ENCODE results near the gene OR1I1. TPM values are rescaled to one million over a fixed set of nuclear protein-coding genes. Genes with fewer than 3 reads are reported as not detected.

The OR1I1 gene
- total RNA-seq, 2 experiments from 2014 or later = not detected

- no peak overlapping the region for H3K27ac Mint-ChIP-seq
- ChIA-PET POLR2A (interaction anchor here (0.6 kb wide), 1 partner anchor 400 kb away, joined by 3 read pairs; no protein-coding TSS in a partner anchor), CTCF (interaction anchor here (1.3 kb wide), 1 partner anchor 44 kb away, joined by 4 read pairs; no protein-coding TSS in a partner anchor)
- H3K27me3 Mint-ChIP-seq = peaks cover 10% of the 10 kb centered on the region
- intact Hi-C loops (cut with DNase I, micrococcal nuclease) = no loop called here
- peaks cover 13% of the 10 kb centered on the region for H3K36me3 Mint-ChIP-seq (ENCODE audit: low read depth)
- H3K4me3 Mint-ChIP-seq = no peak overlapping the region
- no peak for DNase-seq
- ATAC-seq = no peak
- H3K4me1 Mint-ChIP-seq = peaks cover 14% of the 10 kb centered on the region
- peaks cover 2% of the 10 kb centered on the region for H3K9me3 Mint-ChIP-seq (ENCODE audit: low read depth)
Measured at GRCh38 chr19:15110418-15110815, 28.4 kb downstream of the OR1I1 start.

DNA sequence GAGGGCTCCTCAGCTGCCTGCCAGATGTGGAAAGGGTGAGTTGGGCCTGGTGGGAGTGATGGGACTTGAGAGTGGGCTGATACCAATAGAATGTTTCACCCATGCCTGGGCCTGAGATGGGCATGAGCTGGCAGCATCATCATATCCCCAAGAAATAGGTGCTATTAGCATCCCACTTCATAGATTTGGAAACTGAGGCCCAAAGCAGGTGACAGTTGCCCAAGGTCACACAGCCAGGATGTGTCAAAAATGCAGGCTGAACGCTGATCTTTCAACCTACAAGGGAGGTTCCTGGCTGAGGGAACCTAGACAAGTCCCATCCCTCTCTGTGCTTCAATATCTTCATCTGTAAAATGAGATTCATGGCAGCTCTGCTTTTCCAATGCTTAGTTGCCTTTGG is 29.7 kb downstream of the OR1I1 start:
- no peak overlapping the region for H3K4me3 Mint-ChIP-seq
- no peak for ATAC-seq
- intact Hi-C loops (cut with DNase I, micrococcal nuclease) = no loop called here
- no peak for DNase-seq
- H3K27ac Mint-ChIP-seq = no peak overlapping the region
- no peaks in the 10 kb centered on the region for H3K9me3 Mint-ChIP-seq (ENCODE audit: low read depth)
- peaks cover 12% of the 10 kb centered on the region for H3K4me1 Mint-ChIP-seq
- H3K27me3 Mint-ChIP-seq = peaks cover 2% of the 10 kb centered on the region
- peaks cover 7% of the 10 kb centered on the region for H3K36me3 Mint-ChIP-seq (ENCODE audit: low read depth)
- ChIA-PET POLR2A (interaction anchor here (1.2 kb wide), 1 partner anchor 14 kb away, joined by 3 read pairs; no protein-coding TSS in a partner anchor), CTCF (interaction anchor here (0.6 to 2.1 kb wide), 6 partner anchors 9 to 43 kb away, joined by 3 to 9 read pairs (median 4); no protein-coding TSS in a partner anchor)

GRCh38 chr19:15112385-15112784 is 30.4 kb downstream of the OR1I1 start:
- Mint-ChIP-seq H3K36me3 (ENCODE audit: low read depth) (peaks cover 7% of the 10 kb centered on the region), H3K4me1 (peaks cover 9% of the 10 kb centered on the region), H3K27ac (no peak overlapping the region), H3K9me3 (ENCODE audit: low read depth) (no peaks in the 10 kb centered on the region), H3K4me3 (no peak overlapping the region), H3K27me3 (no peaks in the 10 kb centered on the region)
- DNase-seq = no peak
- ChIA-PET CTCF (interaction anchor here (0.6 to 2.1 kb wide), 4 partner anchors 11 to 364 kb away, joined by 3 to 9 read pairs (median 6); no protein-coding TSS in a partner anchor), POLR2A (interaction anchor here (1.2 kb wide), 1 partner anchor 14 kb away, joined by 3 read pairs; no protein-coding TSS in a partner anchor)
- ATAC-seq = peak; percentile 37
- intact Hi-C loops (cut with DNase I, micrococcal nuclease) = no loop called here

GRCh38 chr19:15113245-15114152 is 31.5 kb downstream of the OR1I1 start:
- Mint-ChIP-seq H3K27ac (no peak overlapping the region), H3K9me3 (ENCODE audit: low read depth) (no peaks in the 10 kb centered on the region), H3K36me3 (ENCODE audit: low read depth) (peaks cover 9% of the 10 kb centered on the region), H3K27me3 (no peaks in the 10 kb centered on the region), H3K4me3 (no peak overlapping the region), H3K4me1 (peaks cover under 1% of the 10 kb centered on the region)
- DNase-seq (no peak), ATAC-seq (peak; percentile 4)
- intact Hi-C loops (cut with DNase I, micrococcal nuclease) = no loop called here
- CTCF ChIA-PET = interaction anchor here (0.6 to 2.1 kb wide), 3 partner anchors 12 to 363 kb away, joined by 3 to 8 read pairs (median 3); no protein-coding TSS in a partner anchor
- POLR2A ChIA-PET = interaction anchor here (0.6 to 1.1 kb wide), 2 partner anchors 12 to 349 kb away, joined by 3 to 4 read pairs; a partner anchor contains a TSS

- ChIA-PET CTCF (no interaction called here), POLR2A (interaction anchor here (1.1 kb wide), 1 partner anchor 11 kb away, joined by 3 read pairs; a partner anchor contains a TSS)
- Mint-ChIP-seq H3K4me3 (no peak overlapping the region), H3K27ac (no peak overlapping the region), H3K36me3 (ENCODE audit: low read depth) (peaks cover 15% of the 10 kb centered on the region), H3K9me3 (ENCODE audit: low read depth) (no peaks in the 10 kb centered on the region), H3K27me3 (no peaks in the 10 kb centered on the region), H3K4me1 (no peaks in the 10 kb centered on the region)
- no peak for DNase-seq
- ATAC-seq = no peak
- intact Hi-C loops (cut with DNase I, micrococcal nuclease) = no loop called here
Measured at GRCh38 chr19:15114153-15114540, 32.1 kb downstream of the OR1I1 start.

- no peaks in the 10 kb centered on the region for H3K4me1 Mint-ChIP-seq
- no peaks in the 10 kb centered on the region for H3K27me3 Mint-ChIP-seq
- no peak overlapping the region for H3K27ac Mint-ChIP-seq
- POLR2A ChIA-PET = no interaction called here
- peaks cover 20% of the 10 kb centered on the region for H3K36me3 Mint-ChIP-seq (ENCODE audit: low read depth)
- CTCF ChIA-PET = no interaction called here
- intact Hi-C loops (cut with DNase I, micrococcal nuclease) = no loop called here
- H3K9me3 Mint-ChIP-seq (ENCODE audit: low read depth) = no peaks in the 10 kb centered on the region
- DNase-seq (no peak), ATAC-seq (no peak)
- H3K4me3 Mint-ChIP-seq = no peak overlapping the region
Measured at GRCh38 chr19:15115080-15115479, 33.1 kb downstream of the OR1I1 start.

DNA sequence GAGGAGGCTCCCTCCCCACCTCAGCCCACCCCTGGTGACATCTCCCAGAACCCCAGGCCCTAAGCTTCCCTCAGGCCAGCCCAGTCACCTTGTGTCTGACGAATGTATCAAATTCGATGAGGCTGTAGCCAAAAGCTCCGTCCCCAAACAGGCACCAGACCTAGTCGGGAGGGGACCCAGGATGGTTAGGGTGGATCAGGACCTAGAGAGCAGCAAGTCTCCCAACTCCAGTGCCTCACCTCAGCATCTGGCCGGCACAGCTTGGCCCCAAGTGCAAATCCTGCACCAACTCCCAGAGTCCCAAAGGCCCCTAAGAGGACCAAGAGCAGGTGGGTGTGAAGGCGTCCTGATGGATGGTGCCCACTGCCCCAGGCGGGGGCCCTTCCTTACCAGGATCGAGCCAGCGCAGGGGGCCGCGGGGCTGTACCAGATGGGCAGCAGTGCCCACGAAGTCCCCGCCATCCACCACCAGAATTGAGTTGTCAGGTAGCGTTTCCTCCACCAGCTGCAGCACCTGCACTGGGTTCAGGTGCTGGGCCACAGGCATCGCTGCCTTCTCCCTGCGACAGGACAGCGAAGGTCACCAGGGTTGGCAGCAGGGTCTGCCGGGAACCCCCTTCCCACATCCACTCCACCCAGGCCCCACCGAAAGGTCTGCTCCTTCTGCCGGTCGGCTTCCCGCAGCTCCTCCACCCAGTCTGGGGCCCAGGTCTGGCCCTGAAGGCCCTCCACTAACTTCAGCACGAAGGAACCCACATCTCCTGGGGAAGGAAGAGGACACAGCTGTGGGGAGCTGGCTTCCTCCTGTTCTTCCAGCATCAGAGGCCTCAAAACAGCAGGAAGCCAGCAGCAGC is 34.0 kb downstream of the OR1I1 start:
- no peak for ATAC-seq
- POLR2A ChIA-PET = no interaction called here
- no peak for DNase-seq
- CTCF ChIA-PET = no interaction called here
- Mint-ChIP-seq H3K27me3 (no peaks in the 10 kb centered on the region), H3K4me3 (no peak overlapping the region), H3K9me3 (ENCODE audit: low read depth) (no peaks in the 10 kb centered on the region), H3K27ac (no peak overlapping the region), H3K4me1 (no peaks in the 10 kb centered on the region), H3K36me3 (ENCODE audit: low read depth) (peaks cover 27% of the 10 kb centered on the region)
- intact Hi-C loops (cut with DNase I, micrococcal nuclease) = no loop called here

GRCh38 chr19:15116856-15117255 is 34.8 kb downstream of the OR1I1 start:
- CTCF ChIA-PET = interaction anchor here (1.3 kb wide), 1 partner anchor 37 kb away, joined by 5 read pairs; no protein-coding TSS in a partner anchor
- no peak for DNase-seq
- no peaks in the 10 kb centered on the region for H3K27me3 Mint-ChIP-seq
- no peaks in the 10 kb centered on the region for H3K4me1 Mint-ChIP-seq
- intact Hi-C loops (cut with DNase I, micrococcal nuclease) = no loop called here
- H3K4me3 Mint-ChIP-seq = no peak overlapping the region
- POLR2A ChIA-PET = interaction anchor here (0.7 kb wide), 1 partner anchor 19 kb away, joined by 5 read pairs; no protein-coding TSS in a partner anchor
- H3K27ac Mint-ChIP-seq = peak overlapping the region; percentile 34
- no peaks in the 10 kb centered on the region for H3K9me3 Mint-ChIP-seq (ENCODE audit: low read depth)
- H3K36me3 Mint-ChIP-seq (ENCODE audit: low read depth) = peaks cover 30% of the 10 kb centered on the region
- no peak for ATAC-seq

- intact Hi-C loops (cut with DNase I, micrococcal nuclease) = no loop called here
- Mint-ChIP-seq H3K9me3 (ENCODE audit: low read depth) (no peaks in the 10 kb centered on the region), H3K27ac (no peak overlapping the region), H3K36me3 (ENCODE audit: low read depth) (peaks cover 41% of the 10 kb centered on the region), H3K27me3 (no peaks in the 10 kb centered on the region), H3K4me3 (no peak overlapping the region), H3K4me1 (peaks cover 2% of the 10 kb centered on the region)
- POLR2A ChIA-PET = no interaction called here
- CTCF ChIA-PET = no interaction called here
- DNase-seq = no peak
- ATAC-seq = no peak
Measured at GRCh38 chr19:15118248-15118647, 36.2 kb downstream of the OR1I1 start.

DNA sequence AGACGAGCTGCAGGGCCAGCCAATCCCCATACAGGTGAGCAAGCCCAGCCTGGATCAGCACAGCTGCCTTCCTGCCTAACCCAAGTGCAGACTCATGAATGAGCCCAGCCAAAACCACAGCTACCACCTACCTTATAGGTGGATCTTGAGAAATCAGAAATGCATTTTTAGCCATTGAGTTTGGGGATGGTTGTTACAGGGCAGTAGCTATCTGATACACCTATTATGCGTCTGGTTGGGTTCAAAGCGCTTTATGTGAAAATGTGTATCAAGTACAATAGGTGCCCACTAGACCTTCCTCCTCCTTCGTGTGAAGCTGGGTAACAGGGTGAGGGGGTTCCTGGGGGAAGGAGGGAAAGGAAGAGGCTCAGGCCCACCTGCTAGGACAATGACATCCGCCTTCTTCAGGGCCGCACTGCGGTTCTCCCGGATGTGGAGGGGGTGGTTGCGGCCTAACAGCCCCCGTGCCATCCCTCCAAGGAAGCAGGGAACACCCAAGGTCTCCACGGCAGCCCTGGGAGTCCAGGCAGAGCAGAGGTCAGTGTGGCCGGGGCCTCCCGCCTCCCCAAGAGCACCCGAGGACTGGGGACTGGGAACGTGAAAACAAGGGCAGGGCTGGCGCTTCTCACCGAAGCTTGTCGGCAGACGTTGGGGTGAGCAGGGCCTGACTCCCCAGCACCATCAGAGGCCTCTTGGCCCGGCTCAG is 36.9 kb downstream of the OR1I1 start:
- Mint-ChIP-seq H3K9me3 (ENCODE audit: low read depth) (no peaks in the 10 kb centered on the region), H3K4me3 (no peak overlapping the region), H3K27me3 (no peaks in the 10 kb centered on the region), H3K27ac (no peak overlapping the region), H3K4me1 (peaks cover 3% of the 10 kb centered on the region), H3K36me3 (ENCODE audit: low read depth) (peaks cover 42% of the 10 kb centered on the region)
- ChIA-PET CTCF (interaction anchor here (0.6 to 0.8 kb wide), 3 partner anchors 11 to 53 kb away, joined by 3 to 5 read pairs (median 3); no protein-coding TSS in a partner anchor), POLR2A (no interaction called here)
- DNase-seq (no peak), ATAC-seq (no peak)
- intact Hi-C loops (cut with DNase I, micrococcal nuclease) = no loop called here

All from activated CD4-positive, alpha-beta T cell treated with anti-CD3 and anti-CD28 coated beads for 36 hours (primary cell).